GM23338 (cell line): Measurements from ENCODE around the gene CDH4. TPM values are rescaled to one million over a fixed set of nuclear protein-coding genes. Genes with fewer than 3 reads are reported as not detected.

Source experiments
- ATAC-seq: fragments of 200-7000 bp; cut with Tn5 transposase; 3 replicates; pipeline ENCODE4 v1.9.1; 2020
- DNase-seq: peaks from one replicate; pipeline ENCODE4 v3.0.0-alpha.2; 2015; ENCODE audit warnings: low spot score
- H2AFZ ChIP-seq: fragments of 200-600 bp; sonication (generic); 2 replicates; pipeline ENCODE4 v1.8.0; 2016; ENCODE audit warnings: antibody characterized with exemption, mild to moderate bottlenecking, moderate library complexity
- H3F3A ChIP-seq: fragments of 200-600 bp; sonication (generic); replicated peaks from 2 replicates; pipeline ENCODE4 v1.8.0; 2017; ENCODE audit warnings: antibody characterized with exemption, mixed run types, low read depth
- H3K27ac ChIP-seq: fragments of 200-600 bp; sonication (generic); 2 replicates; pipeline ENCODE4 v1.6.1; 2016; ENCODE audit warnings: low read depth
- H3K27me3 ChIP-seq: fragments of 200-600 bp; sonication (generic); 2 replicates; pipeline ENCODE4 v1.8.0; 2016; ENCODE audit warnings: mild to moderate bottlenecking, mixed run types, moderate library complexity; ENCODE audit not compliant: insufficient read depth
- H3K36me3 ChIP-seq: fragments of 200-600 bp; sonication (generic); 2 replicates; pipeline ENCODE4 v1.8.0; 2016; ENCODE audit warnings: mild to moderate bottlenecking; ENCODE audit not compliant: insufficient read depth
- H3K4me1 ChIP-seq: fragments of 200-600 bp; sonication (generic); 2 replicates; pipeline ENCODE4 v1.8.0; 2016; ENCODE audit warnings: mild to moderate bottlenecking, moderate library complexity; ENCODE audit not compliant: insufficient read depth
- H3K4me2 ChIP-seq: fragments of 200-600 bp; sonication (generic); 2 replicates; pipeline ENCODE4 v1.7.1; 2017; ENCODE audit warnings: mixed run types
- H3K4me3 ChIP-seq: fragments of 200-600 bp; sonication (generic); 2 replicates; pipeline ENCODE4 v1.6.1; 2016; ENCODE audit warnings: mixed run types
- H3K79me2 ChIP-seq: fragments of 200-600 bp; sonication (generic); replicated peaks from 2 replicates; pipeline ENCODE4 v1.8.0; 2017; ENCODE audit warnings: mild to moderate bottlenecking; ENCODE audit not compliant: insufficient read depth
- H3K9me2 ChIP-seq: fragments of 200-600 bp; sonication (generic); 2 replicates; pipeline ENCODE4 v1.8.0; 2017; ENCODE audit not compliant: insufficient read depth
- H4K20me1 ChIP-seq: fragments of 200-600 bp; sonication (generic); replicated peaks from 2 replicates; pipeline ENCODE4 v1.8.0; 2017; ENCODE audit warnings: mild to moderate bottlenecking; ENCODE audit not compliant: insufficient read depth
- H3K27ac Mint-ChIP-seq: 2 replicates; pipeline ENCODE4 v1.8.0; 2020; ENCODE audit warnings: inconsistent platforms, mild to moderate bottlenecking, moderate library complexity, mixed read lengths
- H3K27me3 Mint-ChIP-seq: 3 replicates; pipeline ENCODE4 v1.8.0; 2022; ENCODE audit warnings: low read depth, mild to moderate bottlenecking, moderate library complexity, mixed read lengths, inconsistent platforms; ENCODE audit not compliant: insufficient read depth, poor library complexity
- H3K36me3 Mint-ChIP-seq: 3 replicates; pipeline ENCODE4 v1.8.0; 2021; ENCODE audit warnings: low read depth, mild to moderate bottlenecking, inconsistent platforms, moderate library complexity, mixed read lengths
- H3K4me1 Mint-ChIP-seq: 3 replicates; pipeline ENCODE4 v1.8.0; 2020; ENCODE audit warnings: mild to moderate bottlenecking, inconsistent platforms, mixed read lengths
- H3K4me3 Mint-ChIP-seq: 3 replicates; pipeline ENCODE4 v1.8.0; 2021; ENCODE audit warnings: moderate library complexity, mild to moderate bottlenecking, inconsistent platforms, mixed read lengths
- H3K9me3 Mint-ChIP-seq: 3 replicates; pipeline ENCODE4 v1.8.0; 2020; ENCODE audit warnings: moderate library complexity, mild to moderate bottlenecking, inconsistent platforms, mixed read lengths
- CREB1 ChIP-seq: fragments of 250-450 bp; sonication (Bioruptor Pico); IDR thresholded peaks from 2 replicates; pipeline ENCODE4 v1.5.0; 2020; ENCODE audit warnings: low read depth, mild to moderate bottlenecking, moderate library complexity
- EZH2 ChIP-seq: fragments of 200-600 bp; sonication (generic); IDR thresholded peaks from one replicate; pipeline ENCODE4 v1.8.0; 2017; ENCODE audit warnings: antibody characterized with exemption, mild to moderate bottlenecking, low read depth; ENCODE audit not compliant: unreplicated experiment
- EZH2phosphoT487 ChIP-seq: fragments of 200-600 bp; sonication (generic); IDR thresholded peaks from one replicate; pipeline ENCODE4 v1.8.1; 2018; ENCODE audit warnings: antibody characterized with exemption; ENCODE audit not compliant: unreplicated experiment
- JUNB ChIP-seq: IDR thresholded peaks from one replicate; pipeline ENCODE4 v1.6.1; 2016; ENCODE audit warnings: antibody characterized with exemption; ENCODE audit not compliant: unreplicated experiment
- NANOG ChIP-seq: IDR thresholded peaks from 2 replicates; pipeline ENCODE4 v1.6.1; 2016; ENCODE audit warnings: antibody characterized with exemption, borderline replicate concordance
- POLR2AphosphoS5 ChIP-seq: IDR thresholded peaks from 2 replicates; pipeline ENCODE4 v1.6.1; 2016; ENCODE audit warnings: antibody characterized with exemption, low read depth
- REST ChIP-seq: IDR thresholded peaks from one replicate; pipeline ENCODE4 v1.6.1; 2018; ENCODE audit warnings: antibody characterized with exemption; ENCODE audit not compliant: unreplicated experiment
- STAT1 ChIP-seq: IDR thresholded peaks from one replicate; pipeline ENCODE4 v1.6.1; 2016; ENCODE audit warnings: antibody characterized with exemption; ENCODE audit not compliant: unreplicated experiment
- ZNF114 ChIP-seq: fragments of 250-450 bp; sonication (Bioruptor Pico); IDR thresholded peaks from 2 replicates; pipeline ENCODE4 v1.5.0; 2020; ENCODE audit warnings: mild to moderate bottlenecking, moderate library complexity
- ZNF331 ChIP-seq: fragments of 250-450 bp; sonication (Bioruptor Pico); IDR thresholded peaks from 2 replicates; pipeline ENCODE4 v1.5.0; 2020; ENCODE audit warnings: low read depth, mild to moderate bottlenecking, moderate library complexity
- polyA plus RNA-seq: library from polyadenylated mRNA; unstranded; fragments of >200 nt; fragmentation: Nextera tagmentation; extraction: Ambion mirVana; gene quantifications from 2 replicates; pipeline ENCODE4 v1.2.1, GENCODE V29; 2016
- total RNA-seq: library from RNA; depleted of rRNA; stranded (reverse); fragments of >200 nt; shearing (Covaris generic); gene quantifications from 2 replicates; pipeline ENCODE4 v1.2.3, GENCODE V29; 2014
- TF ChIP-seq, protein P1 (sequence below): fragments of 250-450 bp; sonication (Bioruptor Pico); IDR thresholded peaks from 2 replicates; pipeline ENCODE4 v1.5.0; 2020; ENCODE audit warnings: mild to moderate bottlenecking, moderate library complexity
- TF ChIP-seq, protein P2 (sequence below), 2 experiments: fragments of 200-600 bp in 1 of 2; sonication (generic) in 1 of 2; conservative IDR thresholded peaks; 2 replicates each; pipeline versions ENCODE4 v1.5.1 to v1.6.1; 2016 to 2017; ENCODE audit warnings: antibody characterized with exemption in 2 of 2, low read depth in 2 of 2, mild to moderate bottlenecking in 2 of 2, moderate library complexity in 1 of 2

The CDH4 gene
- total and polyA plus RNA-seq, 2 experiments from 2014 or later, result 1.2 to 4.2 TPM

DNA sequence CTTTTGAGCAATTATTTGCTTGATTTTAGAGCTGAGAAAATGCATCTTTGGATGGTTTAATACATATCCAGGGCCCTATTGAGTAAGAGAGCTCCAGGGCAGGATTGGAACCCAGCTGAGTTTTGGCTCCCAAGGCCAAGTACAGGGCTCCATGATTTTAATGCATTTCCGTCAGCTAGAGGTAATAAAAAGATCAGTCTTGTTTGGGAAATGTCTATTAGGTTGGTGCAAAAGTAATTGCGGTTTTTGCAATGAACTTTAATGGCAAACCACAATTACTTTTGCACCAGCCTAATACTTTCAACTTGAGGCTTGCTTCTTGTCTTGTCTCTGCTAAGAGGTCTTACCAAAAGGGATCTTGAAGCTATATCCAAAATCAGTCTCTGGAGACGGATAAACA is 29.4 kb upstream of the CDH4 start:
- H3K4me3 ChIP-seq, result no peak overlapping the region

More for the DNA sequence above, 29.4 kb upstream of the CDH4 start:
- Histone ChIP-seq H2AFZ (no peak overlapping the region), H3K4me1 (no peaks in the 10 kb centered on the region), H3F3A (no peaks in the 10 kb centered on the region), H3K4me2 (no peak overlapping the region), H3K27me3 (peaks cover 9% of the 10 kb centered on the region; the same call in 1 of the 2 replicates), H3K79me2 (no peaks in the 10 kb centered on the region), H3K27ac (no peak overlapping the region), H3K36me3 (no peaks in the 10 kb centered on the region), H4K20me1 (no peaks in the 10 kb centered on the region), H3K9me2 (peaks cover 4% of the 10 kb centered on the region; the same call in 1 of the 2 replicates)
- H3K27ac Mint-ChIP-seq, result no peak overlapping the region
- DNase-seq, result no peak
- peaks cover 4% of the 10 kb centered on the region; the same call in 2 of the 3 replicates for H3K9me3 Mint-ChIP-seq
- no peak for ATAC-seq
- no peaks in the 10 kb centered on the region for H3K36me3 Mint-ChIP-seq
- H3K4me1 Mint-ChIP-seq, result no peaks in the 10 kb centered on the region
- TF ChIP-seq STAT1, result no peak
- TF ChIP-seq EZH2, result no peak
- no peak for TF ChIP-seq EZH2phosphoT487
- no peak for TF ChIP-seq POLR2AphosphoS5
- no peak for TF ChIP-seq JUNB
- TF ChIP-seq ZNF331 (CRISPR knock-in tag), result no peak
- TF ChIP-seq ZNF114 (CRISPR knock-in tag), result no peak
- TF ChIP-seq NANOG, result no peak
- no peak for TF ChIP-seq CREB1 (CRISPR knock-in tag)
- TF ChIP-seq, protein P1, sequence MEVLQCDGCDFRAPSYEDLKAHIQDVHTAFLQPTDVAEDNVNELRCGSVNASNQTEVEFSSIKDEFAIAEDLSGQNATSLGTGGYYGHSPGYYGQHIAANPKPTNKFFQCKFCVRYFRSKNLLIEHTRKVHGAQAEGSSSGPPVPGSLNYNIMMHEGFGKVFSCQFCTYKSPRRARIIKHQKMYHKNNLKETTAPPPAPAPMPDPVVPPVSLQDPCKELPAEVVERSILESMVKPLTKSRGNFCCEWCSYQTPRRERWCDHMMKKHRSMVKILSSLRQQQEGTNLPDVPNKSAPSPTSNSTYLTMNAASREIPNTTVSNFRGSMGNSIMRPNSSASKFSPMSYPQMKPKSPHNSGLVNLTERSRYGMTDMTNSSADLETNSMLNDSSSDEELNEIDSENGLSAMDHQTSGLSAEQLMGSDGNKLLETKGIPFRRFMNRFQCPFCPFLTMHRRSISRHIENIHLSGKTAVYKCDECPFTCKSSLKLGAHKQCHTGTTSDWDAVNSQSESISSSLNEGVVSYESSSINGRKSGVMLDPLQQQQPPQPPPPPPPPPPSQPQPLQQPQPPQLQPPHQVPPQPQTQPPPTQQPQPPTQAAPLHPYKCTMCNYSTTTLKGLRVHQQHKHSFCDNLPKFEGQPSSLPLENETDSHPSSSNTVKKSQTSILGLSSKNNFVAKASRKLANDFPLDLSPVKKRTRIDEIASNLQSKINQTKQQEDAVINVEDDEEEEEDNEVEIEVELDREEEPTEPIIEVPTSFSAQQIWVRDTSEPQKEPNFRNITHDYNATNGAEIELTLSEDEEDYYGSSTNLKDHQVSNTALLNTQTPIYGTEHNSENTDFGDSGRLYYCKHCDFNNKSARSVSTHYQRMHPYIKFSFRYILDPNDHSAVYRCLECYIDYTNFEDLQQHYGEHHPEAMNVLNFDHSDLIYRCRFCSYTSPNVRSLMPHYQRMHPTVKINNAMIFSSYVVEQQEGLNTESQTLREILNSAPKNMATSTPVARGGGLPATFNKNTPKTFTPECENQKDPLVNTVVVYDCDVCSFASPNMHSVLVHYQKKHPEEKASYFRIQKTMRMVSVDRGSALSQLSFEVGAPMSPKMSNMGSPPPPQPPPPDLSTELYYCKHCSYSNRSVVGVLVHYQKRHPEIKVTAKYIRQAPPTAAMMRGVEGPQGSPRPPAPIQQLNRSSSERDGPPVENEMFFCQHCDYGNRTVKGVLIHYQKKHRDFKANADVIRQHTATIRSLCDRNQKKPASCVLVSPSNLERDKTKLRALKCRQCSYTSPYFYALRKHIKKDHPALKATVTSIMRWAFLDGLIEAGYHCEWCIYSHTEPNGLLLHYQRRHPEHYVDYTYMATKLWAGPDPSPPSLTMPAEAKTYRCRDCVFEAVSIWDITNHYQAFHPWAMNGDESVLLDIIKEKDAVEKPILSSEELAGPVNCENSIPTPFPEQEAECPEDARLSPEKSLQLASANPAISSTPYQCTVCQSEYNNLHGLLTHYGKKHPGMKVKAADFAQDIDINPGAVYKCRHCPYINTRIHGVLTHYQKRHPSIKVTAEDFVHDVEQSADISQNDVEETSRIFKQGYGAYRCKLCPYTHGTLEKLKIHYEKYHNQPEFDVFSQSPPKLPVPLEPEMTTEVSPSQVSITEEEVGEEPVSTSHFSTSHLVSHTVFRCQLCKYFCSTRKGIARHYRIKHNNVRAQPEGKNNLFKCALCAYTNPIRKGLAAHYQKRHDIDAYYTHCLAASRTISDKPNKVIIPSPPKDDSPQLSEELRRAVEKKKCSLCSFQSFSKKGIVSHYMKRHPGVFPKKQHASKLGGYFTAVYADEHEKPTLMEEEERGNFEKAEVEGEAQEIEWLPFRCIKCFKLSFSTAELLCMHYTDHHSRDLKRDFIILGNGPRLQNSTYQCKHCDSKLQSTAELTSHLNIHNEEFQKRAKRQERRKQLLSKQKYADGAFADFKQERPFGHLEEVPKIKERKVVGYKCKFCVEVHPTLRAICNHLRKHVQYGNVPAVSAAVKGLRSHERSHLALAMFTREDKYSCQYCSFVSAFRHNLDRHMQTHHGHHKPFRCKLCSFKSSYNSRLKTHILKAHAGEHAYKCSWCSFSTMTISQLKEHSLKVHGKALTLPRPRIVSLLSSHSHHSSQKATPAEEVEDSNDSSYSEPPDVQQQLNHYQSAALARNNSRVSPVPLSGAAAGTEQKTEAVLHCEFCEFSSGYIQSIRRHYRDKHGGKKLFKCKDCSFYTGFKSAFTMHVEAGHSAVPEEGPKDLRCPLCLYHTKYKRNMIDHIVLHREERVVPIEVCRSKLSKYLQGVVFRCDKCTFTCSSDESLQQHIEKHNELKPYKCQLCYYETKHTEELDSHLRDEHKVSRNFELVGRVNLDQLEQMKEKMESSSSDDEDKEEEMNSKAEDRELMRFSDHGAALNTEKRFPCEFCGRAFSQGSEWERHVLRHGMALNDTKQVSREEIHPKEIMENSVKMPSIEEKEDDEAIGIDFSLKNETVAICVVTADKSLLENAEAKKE (CRISPR knock-in tag), result no peak
- no peak for TF ChIP-seq REST
- TF ChIP-seq, protein P2, sequence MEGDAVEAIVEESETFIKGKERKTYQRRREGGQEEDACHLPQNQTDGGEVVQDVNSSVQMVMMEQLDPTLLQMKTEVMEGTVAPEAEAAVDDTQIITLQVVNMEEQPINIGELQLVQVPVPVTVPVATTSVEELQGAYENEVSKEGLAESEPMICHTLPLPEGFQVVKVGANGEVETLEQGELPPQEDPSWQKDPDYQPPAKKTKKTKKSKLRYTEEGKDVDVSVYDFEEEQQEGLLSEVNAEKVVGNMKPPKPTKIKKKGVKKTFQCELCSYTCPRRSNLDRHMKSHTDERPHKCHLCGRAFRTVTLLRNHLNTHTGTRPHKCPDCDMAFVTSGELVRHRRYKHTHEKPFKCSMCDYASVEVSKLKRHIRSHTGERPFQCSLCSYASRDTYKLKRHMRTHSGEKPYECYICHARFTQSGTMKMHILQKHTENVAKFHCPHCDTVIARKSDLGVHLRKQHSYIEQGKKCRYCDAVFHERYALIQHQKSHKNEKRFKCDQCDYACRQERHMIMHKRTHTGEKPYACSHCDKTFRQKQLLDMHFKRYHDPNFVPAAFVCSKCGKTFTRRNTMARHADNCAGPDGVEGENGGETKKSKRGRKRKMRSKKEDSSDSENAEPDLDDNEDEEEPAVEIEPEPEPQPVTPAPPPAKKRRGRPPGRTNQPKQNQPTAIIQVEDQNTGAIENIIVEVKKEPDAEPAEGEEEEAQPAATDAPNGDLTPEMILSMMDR (conservative IDR thresholded peaks at IDR 0.05; ENCODE audit: low read depth in 2 of 2), result no peak
- H3K27me3 Mint-ChIP-seq, result peaks cover 19% of the 10 kb centered on the region
- no peak overlapping the region for H3K4me3 Mint-ChIP-seq
